Activated CD8-positive, alpha-beta T cell treated with anti-CD3 and anti-CD28 coated beads for 36 hours (primary cell): ENCODE measurements around the gene SLC5A1. TPM values are rescaled to one million over a fixed set of nuclear protein-coding genes. Genes with fewer than 3 reads are reported as not detected.

ENCODE experiments used
- ATAC-seq: fragments of 200-7000 bp; cut with Tn5 transposase; one replicate; pipeline ENCODE4 v1.10.0; 2021; ENCODE audit warnings: mild to moderate bottlenecking, moderate library complexity
- CTCF ChIA-PET: fragments of 350-600 bp; sonication (Branson Sonifier 250); formaldehyde crosslinking; loops from one replicate; lab custom pipeline; 2021; ENCODE audit warnings: antibody characterized with exemption; lab: Charles Lee
- POLR2A ChIA-PET: fragments of 350-600 bp; sonication (Branson Sonifier 250); formaldehyde crosslinking; loops from one replicate; lab custom pipeline; 2021; ENCODE audit warnings: antibody characterized with exemption; lab: Charles Lee
- DNase-seq: peaks from one replicate; pipeline ENCODE4 v3.0.0-alpha.2; 2020
- H3K27ac Mint-ChIP-seq: one replicate; pipeline ENCODE4 v1.8.0; 2021; ENCODE audit warnings: mild to moderate bottlenecking, mixed read lengths
- H3K27me3 Mint-ChIP-seq: one replicate; pipeline ENCODE4 v1.8.0; 2021; ENCODE audit warnings: mixed read lengths
- H3K36me3 Mint-ChIP-seq: one replicate; pipeline ENCODE4 v1.8.0; 2021; ENCODE audit warnings: low read depth, mixed read lengths
- H3K4me1 Mint-ChIP-seq: one replicate; pipeline ENCODE4 v1.8.0; 2021; ENCODE audit warnings: low read depth, mixed read lengths
- H3K4me3 Mint-ChIP-seq: one replicate; pipeline ENCODE4 v1.8.0; 2021; ENCODE audit warnings: mild to moderate bottlenecking, moderate library complexity, mixed read lengths
- H3K9me3 Mint-ChIP-seq: one replicate; pipeline ENCODE4 v1.8.0; 2021; ENCODE audit warnings: mixed read lengths
- CTCF ChIP-seq: fragments of 200-600 bp; IDR thresholded peaks from one replicate; pipeline ENCODE4 v1.8.0; 2022; ENCODE audit warnings: antibody characterized with exemption, mild to moderate bottlenecking
- intact Hi-C: fragments of 100-400 bp; cut with micrococcal nuclease; formaldehyde crosslinking; loops from one replicate; pipeline ENCODE4 v1.10.0; 2022
- total RNA-seq, 2 experiments: library from RNA; stranded (reverse); gene quantifications; one replicate each; pipeline ENCODE4 v1.2.3, GENCODE V29; 2021

Gene SLC5A1
- total RNA-seq, 2 experiments from 2014 or later = not detected

DNA sequence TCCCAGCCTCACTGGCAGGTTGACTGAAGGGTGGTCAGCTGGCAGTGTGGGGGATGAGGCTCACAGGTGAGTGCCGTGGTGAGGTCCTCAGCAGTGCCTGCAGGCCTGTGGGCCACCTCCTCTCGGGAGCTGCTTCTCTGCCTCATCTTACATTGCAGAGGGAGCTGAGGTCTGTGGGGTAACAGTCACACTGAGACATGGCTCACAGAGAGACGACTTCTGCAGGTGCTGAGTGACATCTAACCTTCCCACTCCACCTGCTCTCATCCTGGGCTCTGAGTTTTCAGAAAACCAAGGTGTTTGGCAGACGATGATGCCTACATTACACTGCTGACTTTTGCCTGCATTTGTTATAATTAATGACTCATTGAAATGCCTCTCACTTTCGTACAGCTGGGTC, 8.8 kb upstream of the SLC5A1 start:
- peaks cover 11% of the 10 kb centered on the region for H3K27me3 Mint-ChIP-seq
- H3K9me3 Mint-ChIP-seq = no peaks in the 10 kb centered on the region
- ChIA-PET CTCF (interaction anchor here (1.5 kb wide), 1 partner anchor 57 kb away, joined by 3 read pairs; no protein-coding TSS in a partner anchor), POLR2A (no interaction called here)
- no peak overlapping the region for H3K4me3 Mint-ChIP-seq
- ATAC-seq (no peak), DNase-seq (no peak)
- intact Hi-C loops = no loop called here
- H3K27ac Mint-ChIP-seq = no peak overlapping the region
- H3K36me3 Mint-ChIP-seq = no peaks in the 10 kb centered on the region
- no peaks in the 10 kb centered on the region for H3K4me1 Mint-ChIP-seq
- no peak for TF ChIP-seq CTCF

- no peak for DNase-seq
- CTCF ChIA-PET = no interaction called here
Measured at GRCh38 chr22:32037236-32037635, 5.8 kb upstream of the SLC5A1 start.

GRCh38 chr22:32040324-32040904, 2.6 kb upstream of the SLC5A1 start:
- intact Hi-C loops = no loop called here
- no peak overlapping the region for H3K4me3 Mint-ChIP-seq

More at GRCh38 chr22:32037236-32037635, 5.8 kb upstream of the SLC5A1 start:
- Mint-ChIP-seq H3K27me3 (peaks cover 28% of the 10 kb centered on the region), H3K36me3 (no peaks in the 10 kb centered on the region), H3K4me3 (no peak overlapping the region), H3K4me1 (no peaks in the 10 kb centered on the region), H3K9me3 (no peaks in the 10 kb centered on the region), H3K27ac (no peak overlapping the region)
- intact Hi-C loops = no loop called here
- no peak for TF ChIP-seq CTCF
- POLR2A ChIA-PET = no interaction called here
- no peak for ATAC-seq

GRCh38 chr22:32043391-32043790, 330 bp downstream of the SLC5A1 start:
- ChIA-PET CTCF (no interaction called here), POLR2A (interaction anchor here (0.6 kb wide), 1 partner anchor 56 kb away, joined by 3 read pairs; no protein-coding TSS in a partner anchor)
- no peak for TF ChIP-seq CTCF
- Mint-ChIP-seq H3K27me3 (peaks cover 53% of the 10 kb centered on the region), H3K4me1 (no peaks in the 10 kb centered on the region), H3K27ac (no peak overlapping the region), H3K9me3 (no peaks in the 10 kb centered on the region), H3K4me3 (no peak overlapping the region), H3K36me3 (no peaks in the 10 kb centered on the region)
- ATAC-seq (no peak), DNase-seq (no peak)
- intact Hi-C loops = no loop called here

More at GRCh38 chr22:32040324-32040904, 2.6 kb upstream of the SLC5A1 start:
- Mint-ChIP-seq H3K36me3 (no peaks in the 10 kb centered on the region), H3K9me3 (no peaks in the 10 kb centered on the region), H3K27me3 (peaks cover 44% of the 10 kb centered on the region), H3K27ac (no peak overlapping the region), H3K4me1 (no peaks in the 10 kb centered on the region)
- POLR2A ChIA-PET = interaction anchor here (1.4 kb wide), 1 partner anchor 8 kb away, joined by 4 read pairs; no protein-coding TSS in a partner anchor
- DNase-seq (no peak), ATAC-seq (no peak)
- no peak for TF ChIP-seq CTCF
- CTCF ChIA-PET = interaction anchor here (1.0 to 1.9 kb wide), 2 partner anchors 10 to 63 kb away, joined by 3 to 6 read pairs; no protein-coding TSS in a partner anchor

- intact Hi-C loops = no loop called here
Measured at GRCh38 chr22:32044477-32044876, 1.4 kb downstream of the SLC5A1 start.

More at GRCh38 chr22:32044477-32044876, 1.4 kb downstream of the SLC5A1 start:
- H3K27me3 Mint-ChIP-seq = peaks cover 53% of the 10 kb centered on the region
- DNase-seq = no peak
- no peaks in the 10 kb centered on the region for H3K9me3 Mint-ChIP-seq
- no peaks in the 10 kb centered on the region for H3K4me1 Mint-ChIP-seq
- no peak overlapping the region for H3K27ac Mint-ChIP-seq
- CTCF ChIA-PET = no interaction called here
- no peak for ATAC-seq
- H3K4me3 Mint-ChIP-seq = no peak overlapping the region
- no peak for TF ChIP-seq CTCF
- POLR2A ChIA-PET = no interaction called here
- H3K36me3 Mint-ChIP-seq = no peaks in the 10 kb centered on the region
